Stimulated activated CD4-positive, alpha-beta T cell treated with anti-CD3 and anti-CD28 coated beads, Interleukin-12 subunit alpha, Interleukin-12 subunit beta, amount 100 ng/mL, for 24 hours (primary cell): ENCODE results near the gene ESR2.

Experiments
- DNase-seq, 2 experiments: peaks; one replicate each; pipeline ENCODE4 v3.0.0-alpha.2; 2020; ENCODE audit warnings: low read depth in 2 of 2

ESR2 gene

GRCh38 chr14:64266239-64266638 lies 27.9 kb downstream of the ESR2 start:
- no peak for DNase-seq

- DNase-seq, result no peak
Measured at GRCh38 chr14:64265222-64265621, 28.9 kb downstream of the ESR2 start.

- no peak for DNase-seq
Measured at GRCh38 chr14:64260418-64260817, 33.8 kb downstream of the ESR2 start.

- DNase-seq, result no peak
Measured at GRCh38 chr14:64255756-64256155, 38.4 kb downstream of the ESR2 start.

- no peak for DNase-seq
Measured at GRCh38 chr14:64253672-64254071, 40.5 kb downstream of the ESR2 start.

GRCh38 chr14:64249363-64249762 lies 44.8 kb downstream of the ESR2 start:
- no peak for DNase-seq

GRCh38 chr14:64248689-64249088 lies 45.5 kb downstream of the ESR2 start:
- DNase-seq, result no peak

GRCh38 chr14:64247195-64247594 lies 47.0 kb downstream of the ESR2 start:
- DNase-seq, result no peak

GRCh38 chr14:64246688-64247087 lies 47.5 kb downstream of the ESR2 start:
- DNase-seq, result no peak

GRCh38 chr14:64245491-64245890 lies 48.7 kb downstream of the ESR2 start:
- no peak for DNase-seq

- DNase-seq, result no peak
Measured at GRCh38 chr14:64244279-64244678, 49.9 kb downstream of the ESR2 start.

GRCh38 chr14:64238631-64239030 lies 55.5 kb downstream of the ESR2 start:
- DNase-seq, result no peak

- no peak for DNase-seq
Measured at GRCh38 chr14:64238049-64238448, 56.1 kb downstream of the ESR2 start.

- DNase-seq, result no peak
Measured at GRCh38 chr14:64235652-64236640, 58.2 kb downstream of the ESR2 start.

- no peak for DNase-seq
Measured at GRCh38 chr14:64234877-64235651, 59.1 kb downstream of the ESR2 start.

- DNase-seq, result no peak
Measured at GRCh38 chr14:64233531-64234190, 60.5 kb downstream of the ESR2 start.

- DNase-seq, result no peak
Measured at GRCh38 chr14:64232944-64233343, 61.2 kb downstream of the ESR2 start.

- no peak for DNase-seq
Measured at GRCh38 chr14:64232095-64232838, 61.9 kb downstream of the ESR2 start.

GRCh38 chr14:64229489-64229888 lies 64.7 kb downstream of the ESR2 start:
- no peak for DNase-seq

- no peak for DNase-seq
Measured at GRCh38 chr14:64227856-64228255, 66.3 kb downstream of the ESR2 start.

GRCh38 chr14:64225151-64225757 lies 68.9 kb downstream of the ESR2 start:
- DNase-seq, result no peak
